HG03064 (cell line): ENCODE measurements around the gene GLRA2.
"Not testable (repeated sequence)": the region's sequence is repeated elsewhere in the genome, so short reads cannot be mapped to it uniquely, and the experiment has no call there.

ENCODE experiments used
- ATAC-seq: cut with Tn5 transposase; IDR thresholded peaks from one replicate; pipeline ENCODE4 v1.9.1; 2021; ENCODE audit warnings: low read depth; ENCODE audit not compliant: unreplicated experiment

The GLRA2 gene

DNA sequence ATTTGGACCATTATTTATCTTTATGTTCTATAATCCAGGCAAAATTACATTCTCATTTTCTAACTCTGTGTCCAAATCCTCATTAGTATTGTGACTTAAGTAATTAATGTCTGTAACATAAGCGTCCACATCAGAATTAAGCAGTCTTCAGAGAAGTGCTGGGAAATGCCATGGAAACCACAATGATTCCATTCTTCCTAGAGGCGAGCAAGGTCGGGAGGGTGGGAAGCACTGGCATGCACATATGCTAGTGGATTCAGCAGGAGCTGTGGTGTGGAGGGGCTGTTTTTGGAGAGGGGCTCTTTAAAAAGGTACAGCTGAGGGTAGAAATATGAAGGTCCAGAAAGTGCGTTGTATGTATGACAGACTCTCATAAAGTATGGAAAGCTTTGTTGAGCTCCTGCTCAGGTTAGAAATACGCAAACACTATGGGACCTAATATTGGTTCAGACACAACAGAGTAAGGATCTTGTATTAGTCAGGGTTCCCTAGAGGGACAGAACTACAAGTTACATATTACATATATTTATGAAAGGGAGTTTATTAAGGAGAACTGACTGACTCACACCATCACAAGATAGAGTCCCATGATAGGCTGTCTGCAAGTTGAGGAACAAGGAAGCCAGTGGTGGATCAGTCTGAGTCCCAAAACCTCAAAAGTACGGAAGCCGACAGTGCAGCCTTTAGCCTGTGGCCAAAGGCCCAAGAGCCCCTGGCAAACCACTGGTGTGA, 61.5 kb downstream of the GLRA2 start:
- ATAC-seq = no peak

DNA sequence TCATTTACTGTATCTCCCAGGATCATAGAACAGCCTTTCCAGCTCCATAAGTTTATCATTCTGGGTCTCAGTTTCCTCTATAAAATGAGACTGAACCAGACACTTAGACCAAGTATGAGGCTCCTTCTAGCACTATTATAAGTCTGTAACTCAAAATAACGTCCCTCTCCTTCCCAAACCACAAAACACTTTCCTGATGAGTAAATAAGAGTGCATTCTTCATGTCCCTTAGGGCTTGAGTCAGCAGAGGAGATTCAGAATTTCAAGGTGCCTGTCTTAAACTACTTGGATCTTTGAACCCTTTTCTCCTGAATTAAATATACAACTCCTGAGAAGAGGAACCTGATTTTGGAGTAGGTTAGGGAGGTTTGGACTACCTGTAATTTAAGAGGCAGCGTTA, 62.6 kb downstream of the GLRA2 start:
- ATAC-seq = no peak

DNA sequence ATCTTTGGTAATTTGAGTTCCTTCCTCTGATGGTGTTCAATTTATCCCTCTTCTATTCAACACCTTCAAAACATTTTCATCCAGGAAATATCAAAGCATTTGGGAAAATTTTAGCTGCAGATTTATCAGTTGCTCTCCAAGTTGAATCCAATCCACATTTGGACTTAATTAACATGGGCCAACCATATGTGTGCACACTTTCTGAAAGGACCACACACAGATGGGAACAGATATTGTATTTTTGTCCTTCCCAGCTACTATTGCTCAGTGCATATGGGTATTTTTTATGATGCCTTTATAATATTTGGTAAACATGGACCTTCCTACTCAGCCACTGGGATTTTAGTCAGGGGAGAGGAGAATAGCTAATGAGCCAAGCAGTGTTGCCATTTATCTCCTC, 65.2 kb downstream of the GLRA2 start:
- no peak for ATAC-seq

- ATAC-seq = no peak
Observed at GRCh38 chrX:14598330-14598729, 69.0 kb downstream of the GLRA2 start.

- no peak for ATAC-seq
Observed at GRCh38 chrX:14607446-14607985, 78.2 kb downstream of the GLRA2 start.

- not testable (repeated sequence) for ATAC-seq
Observed at GRCh38 chrX:14612450-14612849, 83.1 kb downstream of the GLRA2 start.

- ATAC-seq = no peak
Observed at GRCh38 chrX:14616301-14616700, 87.0 kb downstream of the GLRA2 start.

GRCh38 chrX:14616836-14617235, 87.5 kb downstream of the GLRA2 start:
- ATAC-seq = no peak

GRCh38 chrX:14618177-14618965, 89.0 kb downstream of the GLRA2 start:
- ATAC-seq = no peak

DNA sequence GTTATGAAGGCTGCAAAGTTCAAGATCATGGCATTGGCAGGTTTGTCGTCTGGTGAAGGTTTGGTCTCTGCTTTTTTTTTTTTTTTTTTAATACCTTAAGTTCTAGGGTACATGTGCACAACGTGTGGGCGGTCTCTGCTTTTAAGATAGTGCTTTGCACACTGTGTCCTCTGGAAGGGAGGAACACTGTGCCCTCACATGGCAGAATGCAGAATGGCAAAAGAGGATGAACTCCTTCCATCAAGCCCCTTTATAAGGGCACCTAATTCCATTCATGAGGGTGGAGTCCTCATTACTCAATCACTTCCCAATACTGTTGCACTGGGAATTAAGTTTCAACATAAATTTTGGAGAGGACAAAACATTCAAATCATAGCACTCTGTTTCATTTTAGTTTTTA, 101.4 kb downstream of the GLRA2 start:
- no peak for ATAC-seq

DNA sequence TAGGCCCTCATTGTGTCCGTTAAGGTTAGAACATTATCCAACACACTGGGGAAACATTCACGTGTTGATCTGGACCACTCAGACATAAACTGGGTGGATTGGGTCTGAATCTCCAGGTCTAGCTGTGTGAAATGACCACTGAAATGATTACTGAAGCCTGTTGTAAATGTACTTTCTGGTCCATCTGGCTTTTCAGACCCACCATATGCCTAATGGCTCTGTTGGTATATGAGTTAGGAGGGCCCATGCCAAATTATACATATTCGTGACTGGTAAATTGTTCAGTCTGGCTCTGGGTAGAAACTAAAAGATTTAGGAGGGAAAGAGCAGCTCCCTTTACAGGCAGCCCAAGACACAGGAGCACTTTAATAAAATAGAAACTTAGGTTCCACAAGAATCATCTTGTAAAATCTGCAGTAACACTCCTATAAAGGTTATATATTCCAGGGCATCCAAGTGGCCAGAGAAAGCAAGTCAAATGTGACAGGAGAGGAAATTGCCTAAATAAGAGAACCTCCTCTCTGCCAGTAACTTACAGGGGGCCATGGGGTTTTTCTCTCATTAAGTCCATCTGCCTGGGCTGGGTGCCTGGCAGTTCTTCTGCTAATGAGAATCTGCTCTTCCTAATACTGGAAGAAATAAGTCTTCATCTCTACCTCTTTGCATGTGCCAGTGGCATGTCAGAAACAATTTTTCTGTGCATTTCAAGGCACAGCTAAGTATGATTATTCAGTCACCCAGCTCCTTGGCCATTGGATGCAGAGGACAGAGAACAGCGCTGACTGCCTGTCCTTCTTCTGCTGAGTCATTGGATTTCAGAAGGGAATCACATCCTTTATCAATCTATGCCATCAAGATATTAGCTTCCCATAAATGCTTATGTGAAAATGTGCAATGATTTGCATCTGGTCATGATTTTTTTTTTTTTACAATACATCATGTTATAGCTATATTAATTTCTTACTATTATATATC, 112.6 kb downstream of the GLRA2 start:
- no peak for ATAC-seq

DNA sequence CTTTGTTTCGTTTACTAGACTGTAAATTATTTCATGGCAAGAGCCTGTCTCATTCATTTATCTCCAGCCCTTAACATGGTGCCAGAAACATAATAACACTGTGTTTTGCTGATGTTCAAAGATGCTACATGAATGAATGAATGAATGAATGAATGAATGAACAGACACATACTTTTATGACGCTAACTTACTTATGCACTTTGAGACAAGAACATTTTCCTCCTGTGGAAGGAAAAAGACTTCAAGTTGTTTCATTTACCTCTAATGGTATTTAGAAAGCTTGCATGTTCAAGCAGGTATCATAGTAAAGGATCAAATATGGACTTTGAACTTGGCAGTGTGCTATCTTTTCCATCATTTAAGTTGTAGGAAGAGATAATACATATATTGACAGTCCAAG, 131.6 kb downstream of the GLRA2 start:
- no peak for ATAC-seq

DNA sequence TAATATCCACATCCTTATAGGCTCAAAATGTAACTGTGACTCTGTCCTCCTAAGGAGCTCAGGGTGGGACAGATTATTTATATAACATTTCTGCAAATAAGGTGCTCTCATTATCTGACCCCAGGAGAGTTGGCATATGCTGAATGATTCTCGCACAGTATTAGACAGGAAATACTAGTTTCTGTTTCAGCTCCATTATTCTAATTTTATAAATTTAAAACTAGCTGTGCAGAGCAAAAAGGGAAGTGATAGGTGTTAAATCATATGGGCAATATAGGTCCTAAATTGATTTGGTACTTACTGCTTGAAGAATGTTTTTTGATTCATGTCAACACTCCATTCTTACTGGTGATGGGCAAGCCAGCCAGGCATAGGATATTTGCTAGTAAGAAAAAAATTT, 141.5 kb downstream of the GLRA2 start:
- ATAC-seq = no peak

- ATAC-seq = no peak
Observed at GRCh38 chrX:14672611-14673172, 143.4 kb downstream of the GLRA2 start.

- no peak for ATAC-seq
Observed at GRCh38 chrX:14673236-14673635, 143.9 kb downstream of the GLRA2 start.

- peak; percentile 91 for ATAC-seq
Observed at GRCh38 chrX:14673764-14674163, 144.4 kb downstream of the GLRA2 start.

- no peak for ATAC-seq
Observed at GRCh38 chrX:14675500-14675899, 146.2 kb downstream of the GLRA2 start.

GRCh38 chrX:14676431-14676830, 147.1 kb downstream of the GLRA2 start:
- ATAC-seq = no peak

GRCh38 chrX:14688331-14688730, 159.0 kb downstream of the GLRA2 start:
- not testable (repeated sequence) for ATAC-seq

DNA sequence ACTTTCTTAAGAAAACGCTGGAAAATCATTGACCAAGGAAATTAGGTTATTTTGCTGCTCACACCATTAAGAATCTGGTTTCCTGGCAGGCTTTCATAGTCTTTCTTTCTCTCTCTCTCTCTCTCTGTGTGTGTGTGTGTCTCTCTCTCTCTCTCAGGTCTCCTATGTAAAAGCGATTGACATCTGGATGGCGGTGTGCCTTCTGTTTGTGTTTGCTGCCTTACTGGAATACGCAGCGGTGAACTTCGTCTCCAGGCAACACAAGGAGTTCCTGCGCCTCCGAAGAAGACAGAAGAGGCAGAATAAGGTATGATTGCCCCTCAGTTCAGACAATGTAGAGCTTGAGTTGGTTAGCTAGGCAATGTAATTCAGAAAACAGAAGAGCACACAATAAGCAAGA, 161.2 kb downstream of the GLRA2 start:
- no peak for ATAC-seq
